Activated T-cell treated with anti-CD3 and anti-CD28 coated beads, Interleukin-2, amount 50 U/mL, for 24 hours (primary cell): ENCODE data around the gene TNNC1.

Experiments
- DNase-seq: peaks from one replicate; pipeline ENCODE4 v3.0.0-alpha.2; 2020
- H3K27ac Mint-ChIP-seq: 2 replicates; pipeline ENCODE4 v1.8.0; 2020; ENCODE audit warnings: mild to moderate bottlenecking, mixed read lengths
- H3K27me3 Mint-ChIP-seq: 2 replicates; pipeline ENCODE4 v1.8.0; 2020; ENCODE audit warnings: mixed read lengths
- H3K36me3 Mint-ChIP-seq: 2 replicates; pipeline ENCODE4 v1.8.0; 2020; ENCODE audit warnings: low read depth, mixed read lengths
- H3K4me1 Mint-ChIP-seq: 2 replicates; pipeline ENCODE4 v1.8.0; 2020; ENCODE audit warnings: low read depth, mixed read lengths
- H3K4me3 Mint-ChIP-seq: 2 replicates; pipeline ENCODE4 v1.8.0; 2020; ENCODE audit warnings: mild to moderate bottlenecking, moderate library complexity, mixed read lengths
- H3K9me3 Mint-ChIP-seq: 2 replicates; pipeline ENCODE4 v1.8.0; 2020; ENCODE audit warnings: mixed read lengths

TNNC1 gene

GRCh38 chr3:52455283-52456168 lies 1.7 kb upstream of the TNNC1 start, which contains the start of gene NISCH:
TSS of gene NISCH (plus strand) at chr3:52455604. CDS start at chr3:52455642, 38 bp downstream.
- Mint-ChIP-seq H3K4me1 (peaks cover 49% of the 10 kb centered on the region), H3K36me3 (peaks cover 44% of the 10 kb centered on the region), H3K27me3 (no peaks in the 10 kb centered on the region), H3K9me3 (no peaks in the 10 kb centered on the region), H3K4me3 (peak within 1 kb of the TSS; percentile 96), H3K27ac (peak within 1 kb of the TSS; percentile 97)
- peak; percentile 99 for DNase-seq

GRCh38 chr3:52454938-52455282 lies 1.1 kb upstream of the TNNC1 start:
- Mint-ChIP-seq H3K9me3 (no peaks in the 10 kb centered on the region), H3K36me3 (peaks cover 38% of the 10 kb centered on the region), H3K27ac (peak overlapping the region; percentile 97), H3K4me3 (peak overlapping the region; percentile 96), H3K4me1 (peaks cover 48% of the 10 kb centered on the region), H3K27me3 (no peaks in the 10 kb centered on the region)
- no peak for DNase-seq

- Mint-ChIP-seq H3K27me3 (no peaks in the 10 kb centered on the region), H3K36me3 (peaks cover 33% of the 10 kb centered on the region), H3K4me3 (peak overlapping the region; percentile 96), H3K9me3 (no peaks in the 10 kb centered on the region), H3K27ac (peak overlapping the region; percentile 97), H3K4me1 (peaks cover 47% of the 10 kb centered on the region)
- peak; percentile 51 for DNase-seq
Measured at GRCh38 chr3:52454250-52454937, 553 bp upstream of the TNNC1 start.

- no peak for DNase-seq
- peaks cover 35% of the 10 kb centered on the region for H3K4me1 Mint-ChIP-seq
- H3K36me3 Mint-ChIP-seq, result peaks cover 16% of the 10 kb centered on the region
- H3K9me3 Mint-ChIP-seq, result no peaks in the 10 kb centered on the region
- H3K27me3 Mint-ChIP-seq, result no peaks in the 10 kb centered on the region
- H3K4me3 Mint-ChIP-seq, result no peak overlapping the region
- H3K27ac Mint-ChIP-seq, result no peak overlapping the region
Measured at GRCh38 chr3:52452570-52453221, 1.1 kb downstream of the TNNC1 start.

- Mint-ChIP-seq H3K27me3 (no peaks in the 10 kb centered on the region), H3K36me3 (peaks cover 10% of the 10 kb centered on the region), H3K4me1 (peaks cover 31% of the 10 kb centered on the region), H3K9me3 (no peaks in the 10 kb centered on the region), H3K27ac (no peak overlapping the region), H3K4me3 (no peak overlapping the region)
- no peak for DNase-seq
Measured at GRCh38 chr3:52452126-52452525, 1.7 kb downstream of the TNNC1 start.

- peaks cover 28% of the 10 kb centered on the region for H3K4me1 Mint-ChIP-seq
- DNase-seq, result no peak
- H3K27me3 Mint-ChIP-seq, result no peaks in the 10 kb centered on the region
- no peaks in the 10 kb centered on the region for H3K9me3 Mint-ChIP-seq
- H3K4me3 Mint-ChIP-seq, result no peak overlapping the region
- H3K27ac Mint-ChIP-seq, result no peak overlapping the region
- peaks cover 8% of the 10 kb centered on the region for H3K36me3 Mint-ChIP-seq
Measured at GRCh38 chr3:52451237-52452083, 2.4 kb downstream of the TNNC1 start.

- Mint-ChIP-seq H3K27ac (no peak overlapping the region), H3K36me3 (peaks cover 3% of the 10 kb centered on the region), H3K9me3 (no peaks in the 10 kb centered on the region), H3K4me1 (peaks cover 23% of the 10 kb centered on the region), H3K27me3 (no peaks in the 10 kb centered on the region), H3K4me3 (no peak overlapping the region)
- no peak for DNase-seq
Measured at GRCh38 chr3:52450489-52451236, 3.2 kb downstream of the TNNC1 start.

- H3K4me3 Mint-ChIP-seq, result no peak overlapping the region
- H3K9me3 Mint-ChIP-seq, result no peaks in the 10 kb centered on the region
- H3K27me3 Mint-ChIP-seq, result no peaks in the 10 kb centered on the region
- no peak for DNase-seq
- no peak overlapping the region for H3K27ac Mint-ChIP-seq
- H3K4me1 Mint-ChIP-seq, result peaks cover 7% of the 10 kb centered on the region
- H3K36me3 Mint-ChIP-seq, result no peaks in the 10 kb centered on the region
Measured at GRCh38 chr3:52447512-52448355, 6.1 kb downstream of the TNNC1 start.

- H3K27ac Mint-ChIP-seq, result no peak overlapping the region
- H3K36me3 Mint-ChIP-seq, result no peaks in the 10 kb centered on the region
- DNase-seq, result peak; percentile 82
- H3K27me3 Mint-ChIP-seq, result no peaks in the 10 kb centered on the region
- no peak overlapping the region for H3K4me3 Mint-ChIP-seq
- H3K4me1 Mint-ChIP-seq, result peaks cover 7% of the 10 kb centered on the region
- H3K9me3 Mint-ChIP-seq, result no peaks in the 10 kb centered on the region
Measured at GRCh38 chr3:52446631-52447511, 7.0 kb downstream of the TNNC1 start.

- no peak for DNase-seq
- H3K4me3 Mint-ChIP-seq, result no peak overlapping the region
- no peak overlapping the region for H3K27ac Mint-ChIP-seq
- H3K9me3 Mint-ChIP-seq, result no peaks in the 10 kb centered on the region
- H3K27me3 Mint-ChIP-seq, result no peaks in the 10 kb centered on the region
- peaks cover 7% of the 10 kb centered on the region for H3K4me1 Mint-ChIP-seq
- H3K36me3 Mint-ChIP-seq, result no peaks in the 10 kb centered on the region
Measured at GRCh38 chr3:52446042-52446441, 7.8 kb downstream of the TNNC1 start.

- H3K4me1 Mint-ChIP-seq, result peaks cover 7% of the 10 kb centered on the region
- H3K9me3 Mint-ChIP-seq, result no peaks in the 10 kb centered on the region
- peak; percentile 81 for DNase-seq
- no peak within 1 kb of the TSS for H3K27ac Mint-ChIP-seq
- H3K27me3 Mint-ChIP-seq, result no peaks in the 10 kb centered on the region
- no peaks in the 10 kb centered on the region for H3K36me3 Mint-ChIP-seq
- no peak within 1 kb of the TSS for H3K4me3 Mint-ChIP-seq
Measured at GRCh38 chr3:52444860-52445793, 8.7 kb downstream of the TNNC1 start, which contains the start of gene SEMA3G. TSS of gene SEMA3G (minus strand) at chr3:52445103. CDS start at chr3:52445027, 76 bp downstream.
